NCI-H82 (cell line): ENCODE measurements around the gene SP3.

Experiments used
- DNase-seq: peaks from one replicate; lab custom pipeline; 2025; lab: John Stamatoyannopoulos, UW

The SP3 gene

DNA sequence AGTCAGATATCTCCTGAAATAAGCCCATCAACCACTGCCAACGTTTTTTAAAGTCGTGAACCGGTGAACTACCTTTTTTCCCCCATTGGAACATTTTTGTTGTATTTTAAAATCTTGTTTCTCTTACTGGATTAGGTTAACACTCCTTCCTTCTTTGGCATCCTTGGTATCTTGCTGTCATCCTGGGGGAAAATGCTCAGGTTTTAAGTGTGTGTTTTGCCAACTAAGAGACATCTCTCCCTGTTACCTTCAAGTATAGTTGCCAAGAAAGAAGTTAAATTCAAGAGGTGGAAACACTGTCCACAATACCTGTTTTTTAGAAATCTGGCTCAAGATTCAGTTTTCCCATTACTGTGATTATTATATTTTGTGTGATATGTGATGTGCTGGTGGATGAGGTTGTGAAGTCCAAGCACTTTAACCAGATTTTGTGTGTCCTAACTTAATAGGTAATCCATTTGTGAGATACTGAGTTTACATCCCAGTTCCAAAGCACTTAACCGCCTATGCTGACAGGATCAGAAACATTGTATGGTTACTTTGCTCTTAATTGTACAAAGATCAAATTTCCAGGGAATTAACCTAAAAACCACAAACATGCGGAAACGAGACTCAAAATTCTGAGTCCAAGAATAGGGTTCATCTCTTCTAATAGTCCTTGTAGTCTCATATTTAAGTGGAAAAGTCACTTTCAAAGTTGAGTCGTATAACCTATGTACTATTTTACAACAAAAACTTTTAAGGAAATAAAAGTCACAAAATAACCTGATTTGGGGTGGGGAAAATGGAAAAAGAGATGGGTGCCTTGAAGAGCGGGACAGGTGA lies 1.3 kb upstream of the SP3 start:
- DNase-seq, result peak; percentile 21

DNA sequence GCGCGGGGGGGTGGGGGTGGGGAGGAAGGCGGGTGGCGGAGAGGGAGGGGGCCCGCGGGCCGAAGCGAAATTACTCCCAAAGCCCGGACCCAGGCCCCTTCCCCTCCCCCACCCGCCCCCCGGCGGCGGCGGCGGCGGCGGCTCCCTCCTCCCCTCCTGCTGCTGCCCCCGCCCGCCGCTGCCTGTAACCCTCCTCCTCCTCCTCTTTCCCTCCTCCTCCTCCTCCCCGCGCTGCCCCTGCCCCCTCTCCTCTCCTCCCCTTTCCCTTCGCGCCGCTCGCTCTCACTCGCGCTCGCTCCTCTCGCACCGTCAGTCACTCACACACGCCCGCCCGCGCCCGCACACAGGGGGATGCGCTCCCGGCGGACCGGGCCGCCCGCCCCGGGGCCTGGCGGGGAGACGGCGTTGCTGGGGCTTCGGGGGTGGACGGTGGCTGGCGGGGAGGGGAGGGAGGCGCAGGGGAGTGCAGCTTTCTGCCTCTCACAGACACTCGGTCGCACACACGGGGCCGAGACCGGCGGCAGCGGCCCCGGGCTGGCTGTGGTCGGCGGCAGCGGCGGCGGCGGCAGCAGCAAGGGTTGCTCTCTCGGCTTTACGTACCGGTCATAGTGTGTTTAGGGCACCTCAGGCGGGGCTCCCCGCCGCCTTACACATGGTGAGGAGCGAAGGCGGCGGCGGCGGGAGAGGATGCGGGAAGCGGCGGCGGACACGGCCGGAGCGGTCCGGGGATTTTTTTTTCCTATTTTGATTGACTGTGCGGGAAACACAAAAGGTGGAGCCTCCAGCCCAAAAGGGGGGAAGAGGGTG lies 405 bp downstream of the SP3 start:
- peak; percentile 95 for DNase-seq

GRCh38 chr2:173963817-173964564 lies 1.2 kb downstream of the SP3 start:
- DNase-seq, result peak; percentile 94

- DNase-seq, result peak; percentile 75
Observed at GRCh38 chr2:173963323-173963816, 1.8 kb downstream of the SP3 start.

- peak; percentile 44 for DNase-seq
Observed at GRCh38 chr2:173962583-173963110, 2.5 kb downstream of the SP3 start.

- peak; percentile 13 for DNase-seq
Observed at GRCh38 chr2:173962031-173962430, 3.1 kb downstream of the SP3 start.

DNA sequence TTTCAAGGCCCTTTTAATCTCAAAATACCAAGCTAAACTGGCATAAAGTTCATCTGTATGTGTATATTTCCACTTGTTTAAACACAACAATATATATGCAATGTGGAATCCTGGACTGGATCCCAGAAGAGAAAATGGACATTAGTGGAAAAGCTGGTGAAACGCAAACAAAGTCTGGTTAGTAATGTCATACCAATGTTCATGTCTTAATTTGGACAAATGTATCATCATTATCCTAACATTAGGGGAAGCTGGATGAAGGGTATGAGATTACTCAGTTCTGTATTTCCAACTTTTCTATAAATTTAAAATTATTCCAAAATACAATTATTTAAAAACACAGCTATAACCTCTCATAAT lies 3.8 kb downstream of the SP3 start:
- no peak for DNase-seq

DNA sequence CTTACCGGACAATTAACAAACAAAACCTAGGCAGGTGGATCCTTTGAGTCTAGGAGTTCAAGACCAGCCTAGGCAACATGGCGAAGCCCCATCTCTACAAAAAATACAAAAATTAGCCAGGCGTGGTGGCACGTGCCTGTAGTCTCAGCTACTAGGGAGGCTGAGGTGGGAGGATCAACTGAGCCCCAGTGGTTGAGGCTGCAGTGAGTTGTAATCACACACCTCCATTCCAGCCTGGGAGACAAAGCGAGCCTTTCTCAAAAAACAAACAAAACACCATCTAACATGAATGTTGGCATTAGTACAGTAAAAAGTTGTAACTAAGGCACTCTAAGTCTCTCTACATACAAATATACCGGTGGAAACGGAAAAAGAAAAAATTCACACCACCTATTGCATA lies 5.3 kb downstream of the SP3 start:
- DNase-seq, result no peak

DNA sequence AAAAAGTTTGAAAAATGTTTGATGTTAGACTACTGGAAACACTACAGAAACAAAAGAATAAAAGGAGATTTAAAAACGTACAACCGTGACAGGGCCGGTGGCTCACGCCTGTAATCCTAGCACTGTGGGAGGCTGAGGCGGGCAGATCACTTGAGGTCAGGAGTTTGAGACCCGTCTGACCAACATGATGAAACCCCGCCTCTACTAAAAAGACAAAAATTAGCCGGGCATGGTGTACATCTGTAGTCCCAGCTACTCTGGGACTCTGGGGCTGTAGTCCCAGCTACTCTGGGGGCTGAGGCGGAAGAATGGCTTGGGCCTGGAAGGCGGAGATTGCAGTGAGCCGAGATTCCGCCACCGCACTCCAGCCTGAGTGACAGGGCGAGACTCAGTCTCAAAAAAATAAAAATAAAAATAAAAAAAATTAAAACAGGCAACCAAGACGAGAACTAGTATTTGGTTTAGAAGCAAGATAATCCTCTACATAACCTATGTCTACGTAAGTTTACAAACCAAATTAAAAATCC lies 5.8 kb downstream of the SP3 start:
- peak; percentile 12 for DNase-seq

- DNase-seq, result no peak
Observed at GRCh38 chr2:173958198-173958846, 6.9 kb downstream of the SP3 start.

GRCh38 chr2:173957517-173957916 lies 7.7 kb downstream of the SP3 start:
- DNase-seq, result no peak

DNA sequence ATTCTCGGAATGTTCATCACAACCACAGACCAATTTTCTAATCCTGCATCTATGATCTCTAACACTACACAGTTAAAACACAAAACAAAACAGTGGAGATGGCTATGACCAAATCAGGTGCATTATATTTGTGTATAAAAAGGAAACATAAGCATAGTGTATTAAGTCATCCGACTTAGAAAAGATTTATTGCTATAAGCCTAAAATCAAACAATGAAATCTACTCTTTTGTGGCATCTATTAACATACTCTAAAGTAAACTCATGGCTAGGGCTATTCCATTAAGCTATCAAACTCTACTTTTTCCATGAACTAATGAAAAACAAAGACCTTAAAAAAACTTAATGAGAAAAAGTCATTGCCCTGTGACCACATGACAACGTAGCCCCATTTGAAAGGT lies 8.7 kb downstream of the SP3 start:
- DNase-seq, result no peak

DNA sequence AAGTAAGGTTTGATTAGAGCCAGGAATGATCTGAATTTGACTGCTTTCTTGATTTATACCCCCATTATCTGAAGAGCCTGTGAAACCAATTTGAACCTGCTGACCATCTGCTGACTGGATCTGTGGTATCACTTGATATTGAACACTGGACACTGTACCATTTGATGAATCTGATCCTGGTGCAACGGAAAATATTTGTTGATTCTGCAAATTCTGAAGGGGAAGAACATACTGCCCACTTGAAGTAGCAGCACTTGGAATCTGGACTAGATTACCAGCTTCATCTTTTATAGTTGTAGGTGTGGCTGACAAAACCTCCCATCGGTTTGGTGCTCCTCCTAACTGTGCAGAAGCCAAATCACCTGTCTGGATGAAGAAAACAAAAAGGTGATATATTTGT lies 9.3 kb downstream of the SP3 start:
- no peak for DNase-seq

DNA sequence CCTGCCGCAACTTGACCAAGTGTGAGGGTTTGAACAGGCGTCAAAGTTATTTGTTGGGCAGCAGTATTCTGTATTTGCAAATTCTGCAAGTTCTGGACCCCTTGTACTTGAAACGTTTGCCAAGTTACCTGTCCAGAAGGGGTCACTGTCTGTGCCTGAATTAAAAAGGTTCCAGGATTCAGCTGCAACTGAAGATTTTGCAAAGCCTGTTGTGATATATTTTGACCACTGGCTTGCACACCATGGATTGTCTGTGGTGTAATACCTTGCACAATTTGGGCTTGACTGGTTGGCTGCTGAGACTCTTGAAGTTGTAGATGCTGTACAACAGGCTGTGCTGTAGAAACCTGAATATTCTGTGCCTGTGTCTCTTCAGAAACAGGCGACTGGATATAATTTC lies 10.2 kb downstream of the SP3 start:
- DNase-seq, result no peak

- no peak for DNase-seq
Observed at GRCh38 chr2:173953047-173953424, 12.1 kb downstream of the SP3 start.

DNA sequence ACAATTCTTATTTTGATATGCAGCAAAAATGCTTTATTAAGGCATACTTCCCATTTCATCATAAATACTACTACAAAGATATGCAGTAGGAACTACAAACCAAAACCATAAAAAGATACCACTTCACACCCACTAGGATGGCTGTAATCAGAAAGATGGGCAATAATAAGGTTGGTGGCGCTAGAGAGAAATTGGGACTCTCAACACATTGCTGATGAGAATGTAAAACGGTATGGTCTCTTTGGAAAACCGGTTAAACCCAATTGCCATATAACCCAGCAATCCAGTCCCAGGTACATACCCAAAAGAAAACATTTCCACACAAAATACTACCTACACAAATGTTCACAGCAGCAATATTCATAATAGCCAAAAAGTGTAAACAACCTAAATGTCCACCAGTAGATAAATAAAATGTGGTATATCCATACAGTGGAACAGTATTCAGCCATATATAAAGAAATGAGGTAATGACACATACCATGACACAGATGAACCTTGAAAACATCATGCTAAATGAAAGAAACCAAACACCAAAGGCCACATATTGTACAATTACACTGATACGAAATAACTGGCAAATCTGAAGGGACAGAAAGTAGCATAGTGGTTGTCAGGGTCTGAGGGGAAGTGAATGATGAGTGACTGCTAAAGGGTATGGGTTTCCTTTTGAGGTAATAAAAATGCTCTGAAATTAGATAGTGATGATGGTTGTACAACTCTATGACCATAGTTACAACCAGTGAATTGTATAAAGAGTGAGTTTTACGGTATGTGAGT lies 12.7 kb downstream of the SP3 start:
- no peak for DNase-seq

DNA sequence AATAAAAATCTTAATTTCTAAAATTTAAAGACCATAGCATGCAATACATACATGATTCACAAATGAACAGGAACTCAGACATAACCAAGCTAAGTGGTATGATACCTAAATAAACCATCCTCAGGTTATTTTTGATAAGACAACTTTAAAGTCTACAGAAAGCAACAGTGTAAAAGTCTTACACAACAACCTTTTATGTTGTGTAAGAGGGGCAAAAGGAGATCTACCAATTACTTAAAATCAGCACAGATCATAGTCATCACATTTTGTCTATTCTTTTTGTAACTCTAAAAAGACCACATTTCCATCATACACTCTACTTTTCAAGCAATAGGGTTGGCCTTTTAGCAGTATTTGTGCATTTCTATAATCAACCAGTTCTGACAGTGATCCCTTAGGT lies 16.3 kb downstream of the SP3 start:
- DNase-seq, result no peak

GRCh38 chr2:173948198-173948597 lies 17.0 kb downstream of the SP3 start:
- DNase-seq, result no peak

DNA sequence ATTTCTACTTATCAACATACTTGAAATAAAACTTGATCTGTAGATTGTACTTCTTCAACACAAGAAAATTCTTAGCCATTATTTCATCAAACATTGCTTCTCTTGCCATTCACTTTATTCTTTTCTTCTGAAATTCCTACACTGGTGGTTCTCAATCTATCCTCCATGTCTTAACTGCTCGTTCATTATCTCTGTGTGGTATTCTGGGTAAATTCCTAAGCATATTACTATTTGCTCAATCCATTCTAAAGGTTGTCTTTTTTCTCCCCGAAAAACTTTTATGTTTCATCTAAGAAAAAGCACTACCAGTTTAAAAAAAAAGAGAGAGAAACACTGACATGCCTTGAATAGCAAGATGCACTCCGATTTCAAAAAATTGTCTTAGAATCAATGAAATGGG lies 18.0 kb downstream of the SP3 start:
- no peak for DNase-seq

DNA sequence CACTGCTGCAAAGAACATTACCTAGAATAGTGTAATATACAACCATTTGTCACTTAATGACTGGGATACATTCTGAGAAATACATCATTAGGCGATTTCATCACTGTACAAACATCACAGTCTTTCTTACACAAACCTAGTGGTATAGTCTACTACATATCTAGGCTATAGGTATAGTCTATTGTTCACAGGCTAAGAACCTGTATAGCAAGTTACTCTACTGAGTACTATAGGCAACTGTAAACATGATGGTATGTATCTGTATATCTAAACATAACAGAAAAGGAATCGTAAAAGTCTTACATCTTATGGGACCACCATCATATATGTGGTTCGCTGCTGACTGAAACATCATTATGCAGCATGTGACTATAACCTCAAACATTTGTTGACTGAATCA lies 21.4 kb downstream of the SP3 start:
- no peak for DNase-seq
